ENCODE data around the gene PSPH. TPM values are rescaled to one million over a fixed set of nuclear protein-coding genes. Genes with fewer than 3 reads are reported as not detected.

PSPH gene
- total RNA-seq, 1 experiment from 2014 or later, result 59.0 TPM

GRCh38 chr7:55973747-55974250, 77.4 kb downstream of the PSPH start:
- no TSS peak for BruUV-seq (replicated peaks)

GRCh38 chr7:55970978-55971377, 80.3 kb downstream of the PSPH start:
- no TSS peak for BruUV-seq (replicated peaks)
- TF ChIP-seq EZH2 (IDR thresholded peaks at IDR 0.05; ENCODE audit: borderline replicate concordance, low read depth, low read length, poor library complexity, severe bottlenecking) (no peak), CTCF (conservative IDR thresholded peaks at IDR 0.05; ENCODE audit: low read depth, low read length) (no peak)
- intact Hi-C loops (cut with micrococcal nuclease; ENCODE audit: unreplicated experiment), result no loop called here
- ChIA-PET POLR2A (ENCODE audit: low non-redundant PET) (no interaction called here), CTCF (no interaction called here)
- Histone ChIP-seq H3K9me3 (ENCODE audit: low read depth, low read length, poor library complexity, severe bottlenecking) (no peaks in the 10 kb centered on the region), H3K36me3 (ENCODE audit: insufficient read depth, low read length, poor library complexity, severe bottlenecking) (peaks cover 16% of the 10 kb centered on the region), H3K27me3 (replicated peaks; ENCODE audit: insufficient read depth, low read depth, low read length, poor library complexity) (no peaks in the 10 kb centered on the region), H3K4me1 (ENCODE audit: insufficient read depth, low read length, poor library complexity, severe bottlenecking) (no peaks in the 10 kb centered on the region), H3K4me3 (ENCODE audit: low read depth, low read length, poor library complexity, severe bottlenecking) (no peak overlapping the region), H3K27ac (ENCODE audit: low read depth, low read length, poor library complexity, severe bottlenecking) (no peak overlapping the region)
- no peak for DNase-seq (ENCODE audit: low spot score)

More at GRCh38 chr7:55973747-55974250, 77.4 kb downstream of the PSPH start:
- ChIA-PET POLR2A (ENCODE audit: low non-redundant PET) (no interaction called here), CTCF (no interaction called here)
- no peaks in the 10 kb centered on the region for H3K27me3 ChIP-seq (replicated peaks; ENCODE audit: insufficient read depth, low read depth, low read length, poor library complexity)
- H3K4me1 ChIP-seq (ENCODE audit: insufficient read depth, low read length, poor library complexity, severe bottlenecking), result peaks cover 6% of the 10 kb centered on the region
- no peaks in the 10 kb centered on the region for H3K9me3 ChIP-seq (ENCODE audit: low read depth, low read length, poor library complexity, severe bottlenecking)
- intact Hi-C loops (cut with micrococcal nuclease; ENCODE audit: unreplicated experiment), result no loop called here
- H3K27ac ChIP-seq (ENCODE audit: low read depth, low read length, poor library complexity, severe bottlenecking), result no peak overlapping the region
- H3K36me3 ChIP-seq (ENCODE audit: insufficient read depth, low read length, poor library complexity, severe bottlenecking), result peaks cover 11% of the 10 kb centered on the region
- no peak for DNase-seq (ENCODE audit: low spot score)
- no peak overlapping the region for H3K4me3 ChIP-seq (ENCODE audit: low read depth, low read length, poor library complexity, severe bottlenecking)
- TF ChIP-seq EZH2 (IDR thresholded peaks at IDR 0.05; ENCODE audit: borderline replicate concordance, low read depth, low read length, poor library complexity, severe bottlenecking) (no peak), CTCF (conservative IDR thresholded peaks at IDR 0.05; ENCODE audit: low read depth, low read length) (no peak)

GRCh38 chr7:55970561-55970960, 80.7 kb downstream of the PSPH start:
- Histone ChIP-seq H3K4me1 (ENCODE audit: insufficient read depth, low read length, poor library complexity, severe bottlenecking) (no peaks in the 10 kb centered on the region), H3K27ac (ENCODE audit: low read depth, low read length, poor library complexity, severe bottlenecking) (no peak overlapping the region), H3K36me3 (ENCODE audit: insufficient read depth, low read length, poor library complexity, severe bottlenecking) (peaks cover 16% of the 10 kb centered on the region), H3K9me3 (ENCODE audit: low read depth, low read length, poor library complexity, severe bottlenecking) (no peaks in the 10 kb centered on the region), H3K4me3 (ENCODE audit: low read depth, low read length, poor library complexity, severe bottlenecking) (no peak overlapping the region), H3K27me3 (replicated peaks; ENCODE audit: insufficient read depth, low read depth, low read length, poor library complexity) (no peaks in the 10 kb centered on the region)
- TF ChIP-seq EZH2 (IDR thresholded peaks at IDR 0.05; ENCODE audit: borderline replicate concordance, low read depth, low read length, poor library complexity, severe bottlenecking), result no peak
- no peak for TF ChIP-seq CTCF (conservative IDR thresholded peaks at IDR 0.05; ENCODE audit: low read depth, low read length)
- ChIA-PET POLR2A (ENCODE audit: low non-redundant PET) (no interaction called here), CTCF (no interaction called here)
- intact Hi-C loops (cut with micrococcal nuclease; ENCODE audit: unreplicated experiment), result no loop called here
- DNase-seq (ENCODE audit: low spot score), result no peak
- BruUV-seq (replicated peaks), result no TSS peak
